ENCODE results near the gene ADCY2. TPM values are rescaled to one million over a fixed set of nuclear protein-coding genes. Genes with fewer than 3 reads are reported as not detected.
A peak's percentile ranks its signal among the peaks of the same experiment; 100 is the strongest.

The ADCY2 gene
- polyA plus RNA-seq, 1 of the 3 experiments (the other 2 are of a cell fraction): not detected

DNA sequence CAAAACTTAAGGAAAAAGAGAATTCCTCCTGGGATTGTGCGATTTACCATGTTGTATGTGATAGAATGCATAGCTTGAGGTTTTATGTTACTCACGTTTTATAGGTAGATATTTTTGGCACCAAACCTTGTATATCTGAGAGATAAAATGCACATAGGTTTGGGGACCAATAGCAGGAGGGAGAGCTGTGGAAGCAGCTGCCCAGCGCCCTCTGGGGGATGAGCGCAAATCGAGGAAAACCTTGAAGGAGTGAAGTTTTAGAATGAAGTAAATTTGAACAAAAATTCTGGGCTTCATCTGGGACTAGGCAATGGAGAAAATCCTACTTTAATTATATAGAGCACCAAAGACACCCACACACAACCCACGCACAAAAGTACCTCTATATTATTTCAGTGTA is 197.0 kb downstream of the ADCY2 start (continued):
- TF ChIP-seq, protein P1, sequence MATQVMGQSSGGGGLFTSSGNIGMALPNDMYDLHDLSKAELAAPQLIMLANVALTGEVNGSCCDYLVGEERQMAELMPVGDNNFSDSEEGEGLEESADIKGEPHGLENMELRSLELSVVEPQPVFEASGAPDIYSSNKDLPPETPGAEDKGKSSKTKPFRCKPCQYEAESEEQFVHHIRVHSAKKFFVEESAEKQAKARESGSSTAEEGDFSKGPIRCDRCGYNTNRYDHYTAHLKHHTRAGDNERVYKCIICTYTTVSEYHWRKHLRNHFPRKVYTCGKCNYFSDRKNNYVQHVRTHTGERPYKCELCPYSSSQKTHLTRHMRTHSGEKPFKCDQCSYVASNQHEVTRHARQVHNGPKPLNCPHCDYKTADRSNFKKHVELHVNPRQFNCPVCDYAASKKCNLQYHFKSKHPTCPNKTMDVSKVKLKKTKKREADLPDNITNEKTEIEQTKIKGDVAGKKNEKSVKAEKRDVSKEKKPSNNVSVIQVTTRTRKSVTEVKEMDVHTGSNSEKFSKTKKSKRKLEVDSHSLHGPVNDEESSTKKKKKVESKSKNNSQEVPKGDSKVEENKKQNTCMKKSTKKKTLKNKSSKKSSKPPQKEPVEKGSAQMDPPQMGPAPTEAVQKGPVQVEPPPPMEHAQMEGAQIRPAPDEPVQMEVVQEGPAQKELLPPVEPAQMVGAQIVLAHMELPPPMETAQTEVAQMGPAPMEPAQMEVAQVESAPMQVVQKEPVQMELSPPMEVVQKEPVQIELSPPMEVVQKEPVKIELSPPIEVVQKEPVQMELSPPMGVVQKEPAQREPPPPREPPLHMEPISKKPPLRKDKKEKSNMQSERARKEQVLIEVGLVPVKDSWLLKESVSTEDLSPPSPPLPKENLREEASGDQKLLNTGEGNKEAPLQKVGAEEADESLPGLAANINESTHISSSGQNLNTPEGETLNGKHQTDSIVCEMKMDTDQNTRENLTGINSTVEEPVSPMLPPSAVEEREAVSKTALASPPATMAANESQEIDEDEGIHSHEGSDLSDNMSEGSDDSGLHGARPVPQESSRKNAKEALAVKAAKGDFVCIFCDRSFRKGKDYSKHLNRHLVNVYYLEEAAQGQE (IDR thresholded peaks at IDR 0.05; ENCODE audit: low read depth, low read length): no peak
- peak; percentile 58 for TF ChIP-seq CTCF (IDR thresholded peaks at IDR 0.05)
- no peak for TF ChIP-seq JUND (IDR thresholded peaks at IDR 0.05)
- no peak for TF ChIP-seq YY1 (IDR thresholded peaks at IDR 0.05; ENCODE audit: low read depth)

GRCh38 chr5:7597059-7597642 is 201.2 kb downstream of the ADCY2 start:
- WGBS (ENCODE audit: low lambda C conversion rate): 6% methylated on average over 6 of the region's 6 CpGs

DNA sequence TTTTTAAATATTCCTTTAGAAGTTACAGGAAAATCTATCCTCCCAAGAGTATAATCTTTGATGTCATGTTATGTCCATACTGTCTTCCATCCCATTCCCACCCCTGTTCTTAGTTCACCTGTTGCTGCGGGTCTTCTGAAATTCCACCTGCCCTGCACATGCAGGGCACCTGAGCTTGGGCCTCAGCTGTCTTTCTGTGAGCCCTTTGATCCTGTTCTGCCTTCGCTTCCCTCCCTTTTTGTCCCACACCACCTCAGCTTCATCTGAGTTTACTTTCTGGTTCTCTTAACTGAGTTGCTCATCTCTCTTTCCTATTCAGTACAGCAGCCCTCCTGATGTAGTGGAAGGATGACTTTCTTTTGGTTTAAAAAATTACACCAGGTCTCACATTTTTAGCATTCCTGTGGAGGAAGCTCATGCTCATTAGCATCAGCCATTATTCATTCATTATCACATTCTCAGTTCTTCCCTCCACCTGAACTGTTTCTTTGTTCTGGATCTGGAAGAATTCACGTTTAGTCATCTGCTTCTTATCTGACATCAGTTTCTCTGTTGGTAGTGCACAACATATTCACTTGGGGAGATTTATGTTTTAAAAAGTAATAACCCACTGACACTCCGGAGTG is 211.0 kb downstream of the ADCY2 start:
- WGBS (ENCODE audit: low lambda C conversion rate): 1% methylated on average over 4 of the region's 4 CpGs
- no peaks in the 10 kb centered on the region for H3K9me3 ChIP-seq
- no peak overlapping the region for H3K27ac ChIP-seq (ENCODE audit: low read depth in 2 of 2, low read length in 1 of 2)
- H3K9me2 ChIP-seq: no peaks in the 10 kb centered on the region
- no peak for TF ChIP-seq EP300 (IDR thresholded peaks at IDR 0.05; ENCODE audit: borderline replicate concordance in 1 of 2, low read depth in 1 of 2, low read length in 1 of 2)
- TF ChIP-seq RXRA (IDR thresholded peaks at IDR 0.05; ENCODE audit: borderline replicate concordance, low read depth): no peak
- no peak for TF ChIP-seq TEAD4 (IDR thresholded peaks at IDR 0.05; ENCODE audit: borderline replicate concordance, insufficient read depth)
- no peak for TF ChIP-seq PBX3 (IDR thresholded peaks at IDR 0.05)
- TF ChIP-seq EZH2phosphoT487 (IDR thresholded peaks at IDR 0.05; ENCODE audit: borderline replicate concordance, low read depth): no peak
- no peak for TF ChIP-seq POLR2AphosphoS5 (IDR thresholded peaks at IDR 0.05; ENCODE audit: low read depth, low read length)
- no peak for TF ChIP-seq RCOR1 (IDR thresholded peaks at IDR 0.05; ENCODE audit: low read length)
- TF ChIP-seq GABPA (IDR thresholded peaks at IDR 0.05; ENCODE audit: low read depth): no peak
- TF ChIP-seq RFX5 (IDR thresholded peaks at IDR 0.05; ENCODE audit: low read length): no peak
- no peak for TF ChIP-seq NRF1 (IDR thresholded peaks at IDR 0.05; ENCODE audit: low read depth, low read length)
- no peak for TF ChIP-seq TCF12 (IDR thresholded peaks at IDR 0.05)
- no peak for TF ChIP-seq CHD2 (IDR thresholded peaks at IDR 0.05; ENCODE audit: low read length, partially characterized antibody)
- TF ChIP-seq FOXM1 (IDR thresholded peaks at IDR 0.05; ENCODE audit: low read depth): no peak
- TF ChIP-seq FOXJ3 (CRISPR knock-in tag; IDR thresholded peaks at IDR 0.05): no peak
- no peak for TF ChIP-seq MXI1 (IDR thresholded peaks at IDR 0.05; ENCODE audit: low read depth, low read length)
- TF ChIP-seq SIN3A (IDR thresholded peaks at IDR 0.05; ENCODE audit: borderline replicate concordance, low read depth, low read length): no peak
- no peak for TF ChIP-seq ELF1 (IDR thresholded peaks at IDR 0.05)
- H3F3A ChIP-seq (replicated peaks; ENCODE audit: insufficient read depth): no peaks in the 10 kb centered on the region
- H3K36me3 ChIP-seq (replicated peaks in 1 of 2; ENCODE audit: control insufficient read depth in 1 of 2, insufficient read depth in 2 of 2, low read length in 1 of 2): no peaks in the 10 kb centered on the region
- no peaks in the 10 kb centered on the region for H3K27me3 ChIP-seq (ENCODE audit: insufficient read depth)
- no peaks in the 10 kb centered on the region for H3K4me1 ChIP-seq (ENCODE audit: control insufficient read depth in 1 of 2, insufficient read depth in 2 of 2, low read depth in 1 of 2, low read length in 1 of 2)
- ChIA-PET POLR2A (no interaction called here), CTCF (interaction anchor here (2.0 kb wide), 1 partner anchor 14 kb away, joined by 4 read pairs; no protein-coding TSS in a partner anchor)
- H2AFZ ChIP-seq (ENCODE audit: low read depth): no peak overlapping the region
- H3K9ac ChIP-seq: no peak overlapping the region
- no peak overlapping the region for H3K4me2 ChIP-seq
- no peak for DNase-seq
- no peak overlapping the region for H3K4me3 ChIP-seq (ENCODE audit: low read depth in 2 of 2, low read length in 1 of 2)
- no peaks in the 10 kb centered on the region for H3K79me2 ChIP-seq (ENCODE audit: insufficient read depth)
- H4K20me1 ChIP-seq (ENCODE audit: insufficient read depth): no peaks in the 10 kb centered on the region

More at GRCh38 chr5:7597059-7597642, 201.2 kb downstream of the ADCY2 start:
- Histone ChIP-seq H3K9me3 (no peaks in the 10 kb centered on the region), H3K9me2 (no peaks in the 10 kb centered on the region), H3K36me3 (replicated peaks in 1 of 2; ENCODE audit: control insufficient read depth in 1 of 2, insufficient read depth in 2 of 2, low read length in 1 of 2) (no peaks in the 10 kb centered on the region), H2AFZ (ENCODE audit: low read depth) (no peak overlapping the region), H3K27me3 (ENCODE audit: insufficient read depth) (no peaks in the 10 kb centered on the region), H3F3A (replicated peaks; ENCODE audit: insufficient read depth) (no peaks in the 10 kb centered on the region), H3K4me1 (ENCODE audit: control insufficient read depth in 1 of 2, insufficient read depth in 2 of 2, low read depth in 1 of 2, low read length in 1 of 2) (no peaks in the 10 kb centered on the region), H4K20me1 (ENCODE audit: insufficient read depth) (no peaks in the 10 kb centered on the region), H3K27ac (ENCODE audit: low read depth in 2 of 2, low read length in 1 of 2) (no peak overlapping the region), H3K9ac (no peak overlapping the region), H3K4me3 (ENCODE audit: low read depth in 2 of 2, low read length in 1 of 2) (no peak overlapping the region), H3K79me2 (ENCODE audit: insufficient read depth) (no peaks in the 10 kb centered on the region), H3K4me2 (no peak overlapping the region)
- no peak for TF ChIP-seq RCOR1 (IDR thresholded peaks at IDR 0.05; ENCODE audit: low read length)
- DNase-seq: no peak
- ChIA-PET CTCF (no interaction called here), POLR2A (no interaction called here)

All from SK-N-SH (cell line).